Lower leg skin (tissue), 4 donors: Measurements from ENCODE around the gene VSIG2. TPM values are rescaled to one million over a fixed set of nuclear protein-coding genes. Genes with fewer than 3 reads are reported as not detected.

Experiments used
- DNase-seq, 2 donors: peaks; one replicate each; pipeline ENCODE4 v3.0.0-alpha.2; 2019; ENCODE audit warnings: low spot score in 2 of 2
- H3K4me3 ChIP-seq: fragments of 200-600 bp; sonication (generic); 2 replicates; pipeline ENCODE4 v1.5.1; 2017; ENCODE audit warnings: mild to moderate bottlenecking, low read depth; ENCODE audit not compliant: poor library complexity, severe bottlenecking
- POLR2A ChIP-seq, 2 donors: fragments of 450-650 bp; IDR thresholded peaks; one replicate each; pipeline ENCODE4 v1.6.1; 2016 to 2017; ENCODE audit warnings: antibody characterized with exemption in 2 of 2, mild to moderate bottlenecking in 1 of 2, moderate library complexity in 1 of 2
- WGBS, 2 donors: methylation state at CpG; one replicate each; pipeline ENCODE4 v1.1.5; 2018; 5-methylcytosine and 5-hydroxymethylcytosine counted together
- intact Hi-C: fragments of 100-400 bp; cut with DNase I; formaldehyde crosslinking; loops from one replicate; pipeline ENCODE4 v1.15.0; 2023; ENCODE audit warnings: low total_unique reads
- total RNA-seq, 4 donors: library from RNA; depleted of rRNA; stranded (reverse); fragments of >200 nt; gene quantifications; one replicate each; pipeline ENCODE4 v1.1.0, GENCODE V29; 2016
- TF ChIP-seq, protein P1 (sequence below), 3 donors: fragments of 450-650 bp; IDR thresholded peaks; one replicate each; pipeline ENCODE4 v1.5.1; 2016; ENCODE audit warnings: antibody characterized with exemption in 3 of 3, mild to moderate bottlenecking in 3 of 3, moderate library complexity in 2 of 3

VSIG2 gene
- total RNA-seq, 4 donors from 2014 or later: 0.30 to 2.3 (median 0.55) TPM

- WGBS, 2 donors: 16 to 40% methylated on average over 12 to 22 of the region's 25 CpGs
- peak overlapping the region; percentile 35 for H3K4me3 ChIP-seq
- peak in 1 of 2 donors; percentile 85 for DNase-seq
- no peak for TF ChIP-seq POLR2A (IDR thresholded peaks at IDR 0.05)
- intact Hi-C loops: loop anchor here (5.0 kb wide), 1 partner anchor 89 kb away; the partner anchor contains the start of genes SIAE and SPA17
Observed at GRCh38 chr11:124761301-124762104, 9.4 kb upstream of the VSIG2 start.

DNA sequence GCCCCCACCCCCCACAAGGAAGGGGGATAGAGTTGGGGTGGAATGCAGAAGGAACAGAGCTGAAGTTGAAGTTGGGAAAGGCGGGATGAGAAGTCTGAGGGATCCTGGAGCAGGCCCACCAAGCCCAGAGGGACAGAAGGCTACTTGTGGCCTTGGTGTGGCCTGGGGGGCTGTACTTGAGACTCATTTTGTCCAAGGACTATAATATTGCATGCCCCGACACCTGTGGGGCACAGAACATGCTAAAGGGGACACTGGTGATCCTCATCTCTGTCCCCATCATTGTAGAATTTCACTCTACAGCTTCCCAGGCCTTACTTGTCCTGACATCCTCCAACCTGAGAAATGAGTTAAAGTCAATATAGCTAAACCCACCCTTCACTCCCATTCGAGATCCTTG is 8.8 kb upstream of the VSIG2 start:
- WGBS, 2 donors: 62 to 68% methylated on average over 3 of the region's 3 CpGs
- TF ChIP-seq POLR2A (IDR thresholded peaks at IDR 0.05): no peak
- TF ChIP-seq, protein P1, sequence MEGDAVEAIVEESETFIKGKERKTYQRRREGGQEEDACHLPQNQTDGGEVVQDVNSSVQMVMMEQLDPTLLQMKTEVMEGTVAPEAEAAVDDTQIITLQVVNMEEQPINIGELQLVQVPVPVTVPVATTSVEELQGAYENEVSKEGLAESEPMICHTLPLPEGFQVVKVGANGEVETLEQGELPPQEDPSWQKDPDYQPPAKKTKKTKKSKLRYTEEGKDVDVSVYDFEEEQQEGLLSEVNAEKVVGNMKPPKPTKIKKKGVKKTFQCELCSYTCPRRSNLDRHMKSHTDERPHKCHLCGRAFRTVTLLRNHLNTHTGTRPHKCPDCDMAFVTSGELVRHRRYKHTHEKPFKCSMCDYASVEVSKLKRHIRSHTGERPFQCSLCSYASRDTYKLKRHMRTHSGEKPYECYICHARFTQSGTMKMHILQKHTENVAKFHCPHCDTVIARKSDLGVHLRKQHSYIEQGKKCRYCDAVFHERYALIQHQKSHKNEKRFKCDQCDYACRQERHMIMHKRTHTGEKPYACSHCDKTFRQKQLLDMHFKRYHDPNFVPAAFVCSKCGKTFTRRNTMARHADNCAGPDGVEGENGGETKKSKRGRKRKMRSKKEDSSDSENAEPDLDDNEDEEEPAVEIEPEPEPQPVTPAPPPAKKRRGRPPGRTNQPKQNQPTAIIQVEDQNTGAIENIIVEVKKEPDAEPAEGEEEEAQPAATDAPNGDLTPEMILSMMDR (IDR thresholded peaks at IDR 0.05): no peak
- H3K4me3 ChIP-seq: no peak overlapping the region
- intact Hi-C loops: loop anchor here (5.0 kb wide), 1 partner anchor 89 kb away; the partner anchor contains the start of genes SIAE and SPA17
- DNase-seq: no peak

DNA sequence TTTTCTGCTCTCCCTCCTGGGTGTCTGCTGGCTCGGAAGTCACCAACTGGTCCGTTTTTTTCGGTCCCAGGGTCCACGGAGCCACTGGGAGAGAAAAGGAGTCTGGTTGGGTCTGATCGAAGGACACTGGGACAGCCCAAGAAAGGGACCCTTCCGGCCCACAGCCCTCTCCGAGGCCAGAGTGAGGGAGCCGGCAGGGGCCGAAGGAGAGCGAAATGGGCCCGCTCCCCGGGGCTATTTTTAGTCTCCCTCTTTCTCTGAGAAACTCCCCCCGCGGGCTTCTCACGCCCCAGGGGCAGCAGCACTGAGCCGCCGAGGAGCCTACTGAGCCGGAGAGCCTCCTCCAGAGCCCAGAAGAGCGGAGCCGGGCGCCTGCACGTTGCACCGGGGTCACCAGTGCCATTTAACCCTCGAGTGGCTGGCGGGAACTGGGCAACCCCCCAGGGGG is 8.2 kb upstream of the VSIG2 start:
- peak in 1 of 2 donors; percentile 87 for DNase-seq
- no peak for TF ChIP-seq POLR2A (IDR thresholded peaks at IDR 0.05)
- TF ChIP-seq, protein P1 (IDR thresholded peaks at IDR 0.05): no peak
- intact Hi-C loops: loop anchor here (5.0 kb wide), 1 partner anchor 88 kb away; the partner anchor contains the start of genes SIAE and SPA17
- WGBS, 2 donors: 9 to 16% methylated on average over 23 to 25 of the region's 25 CpGs
- H3K4me3 ChIP-seq: no peak overlapping the region

DNA sequence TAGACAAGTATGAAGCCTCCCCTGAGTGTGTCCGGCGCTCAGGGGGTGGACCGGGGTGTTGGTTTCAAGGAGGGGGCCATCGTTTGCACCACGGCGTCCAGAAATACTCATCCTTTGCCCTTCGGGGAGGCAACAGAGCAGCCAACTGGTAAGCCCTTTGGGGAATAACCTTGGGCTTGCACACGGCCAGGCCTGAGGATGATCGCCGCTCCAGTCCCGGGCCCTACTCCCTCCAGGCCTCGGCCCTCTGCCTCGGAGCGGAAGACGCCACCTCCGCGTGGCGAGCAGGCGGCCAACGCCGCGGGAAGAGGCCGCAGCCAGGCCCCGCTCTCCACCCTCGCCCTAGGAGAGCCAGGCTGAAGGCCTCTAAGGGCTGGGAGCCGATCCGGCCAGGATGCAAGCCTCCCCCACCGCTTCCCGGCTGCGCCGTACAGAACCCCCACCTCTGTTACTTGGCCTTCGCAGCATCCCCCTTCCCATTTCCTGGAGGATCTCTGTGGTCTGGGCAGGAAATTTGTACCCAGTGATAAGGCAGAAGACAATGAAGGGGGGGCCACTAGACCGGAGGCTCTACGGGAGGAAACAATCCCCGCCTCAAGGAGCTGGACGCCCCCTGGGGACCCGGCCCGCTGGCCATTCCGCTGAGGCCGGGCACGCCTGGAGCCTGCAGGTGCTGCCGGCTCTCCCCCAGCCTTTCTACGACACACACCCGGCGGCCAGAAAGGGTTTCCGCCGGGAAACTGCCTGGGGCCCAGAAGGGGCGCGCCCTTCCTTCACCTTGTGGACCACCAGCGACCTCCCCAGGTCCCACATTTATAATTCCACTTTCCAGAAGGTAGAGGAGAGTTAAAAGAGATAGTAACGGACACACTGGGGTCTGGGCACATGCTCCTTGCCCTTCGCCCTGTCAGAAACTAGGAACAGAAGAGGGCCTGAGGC is 7.5 kb upstream of the VSIG2 start:
- WGBS, 2 donors: 18 to 25% methylated on average over 34 to 51 of the region's 52 CpGs
- intact Hi-C loops: loop anchor here (5.0 kb wide), 1 partner anchor 87 kb away; the partner anchor contains the start of genes SIAE and SPA17
- TF ChIP-seq, protein P1 (IDR thresholded peaks at IDR 0.05): no peak
- TF ChIP-seq POLR2A (IDR thresholded peaks at IDR 0.05): no peak
- DNase-seq: peak in 1 of 2 donors; percentile 87
- H3K4me3 ChIP-seq: no peak overlapping the region

- intact Hi-C loops: no loop called here
- 4% methylated on average over 52 to 53 of the region's 53 CpGs for WGBS, 2 donors
- no peak for TF ChIP-seq POLR2A (IDR thresholded peaks at IDR 0.05)
- TF ChIP-seq, protein P1 (IDR thresholded peaks at IDR 0.05): peak in 1 of 3 donors; percentile 24
- DNase-seq: peak in 1 of 2 donors; percentile 95
- no peak overlapping the region for H3K4me3 ChIP-seq
Observed at GRCh38 chr11:124758355-124759265, 6.6 kb upstream of the VSIG2 start.
